CMK (cell line): ENCODE data around the gene MIA3.
A peak's percentile ranks its signal among the peaks of the same experiment; 100 is the strongest.

Source experiments
- DNase-seq: peaks from one replicate; pipeline ENCODE4 v3.0.0-alpha.2; 2010; ENCODE audit warnings: low read depth

Gene MIA3

GRCh38 chr1:222618880-222619596 lies 1.1 kb downstream of the MIA3 start:
- no peak for DNase-seq

GRCh38 chr1:222620566-222620965 lies 2.7 kb downstream of the MIA3 start:
- DNase-seq, result no peak

DNA sequence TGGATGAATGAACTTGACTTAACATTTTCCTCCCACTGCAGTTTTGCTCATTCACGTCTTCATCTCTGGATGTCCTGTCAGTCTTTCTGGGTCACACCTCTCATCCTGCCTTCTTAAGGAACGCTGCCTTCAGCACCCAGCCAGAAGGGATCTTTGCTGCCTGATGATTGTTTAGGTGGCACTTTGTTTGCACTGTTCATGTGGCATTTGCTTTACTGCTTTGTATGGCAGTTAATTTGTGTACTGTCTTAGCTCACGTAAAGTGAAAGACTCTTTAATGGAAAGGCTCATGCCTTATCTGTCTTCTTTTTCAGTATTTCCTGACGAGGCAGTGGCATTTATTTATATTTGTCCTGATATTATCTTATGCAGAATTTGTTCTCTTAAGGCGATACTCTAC lies 4.9 kb downstream of the MIA3 start:
- DNase-seq, result no peak

GRCh38 chr1:222623458-222623857 lies 5.6 kb downstream of the MIA3 start:
- DNase-seq, result no peak

- no peak for DNase-seq
Measured at GRCh38 chr1:222624214-222624613, 6.3 kb downstream of the MIA3 start.

GRCh38 chr1:222627232-222627631 lies 9.3 kb downstream of the MIA3 start:
- no peak for DNase-seq

DNA sequence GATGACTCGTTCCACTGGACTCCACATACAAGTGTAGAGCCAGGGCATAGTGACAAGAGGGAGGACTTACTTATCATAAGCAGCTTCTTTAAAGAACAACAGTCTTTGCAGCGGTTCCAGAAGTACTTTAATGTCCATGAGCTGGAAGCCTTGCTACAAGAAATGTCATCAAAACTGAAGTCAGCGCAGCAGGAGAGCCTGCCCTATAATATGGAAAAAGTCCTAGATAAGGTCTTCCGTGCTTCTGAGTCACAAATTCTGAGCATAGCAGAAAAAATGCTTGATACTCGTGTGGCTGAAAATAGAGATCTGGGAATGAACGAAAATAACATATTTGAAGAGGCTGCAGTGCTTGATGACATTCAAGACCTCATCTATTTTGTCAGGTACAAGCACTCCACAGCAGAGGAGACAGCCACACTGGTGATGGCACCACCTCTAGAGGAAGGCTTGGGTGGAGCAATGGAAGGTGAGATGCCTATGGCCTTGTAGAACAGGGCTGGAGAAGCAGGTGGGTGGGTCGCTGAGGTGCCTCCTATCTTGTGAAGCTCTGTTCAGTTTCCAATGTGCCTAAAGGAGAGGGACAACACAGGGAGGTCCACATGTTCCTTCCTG lies 12.1 kb downstream of the MIA3 start:
- no peak for DNase-seq

DNA sequence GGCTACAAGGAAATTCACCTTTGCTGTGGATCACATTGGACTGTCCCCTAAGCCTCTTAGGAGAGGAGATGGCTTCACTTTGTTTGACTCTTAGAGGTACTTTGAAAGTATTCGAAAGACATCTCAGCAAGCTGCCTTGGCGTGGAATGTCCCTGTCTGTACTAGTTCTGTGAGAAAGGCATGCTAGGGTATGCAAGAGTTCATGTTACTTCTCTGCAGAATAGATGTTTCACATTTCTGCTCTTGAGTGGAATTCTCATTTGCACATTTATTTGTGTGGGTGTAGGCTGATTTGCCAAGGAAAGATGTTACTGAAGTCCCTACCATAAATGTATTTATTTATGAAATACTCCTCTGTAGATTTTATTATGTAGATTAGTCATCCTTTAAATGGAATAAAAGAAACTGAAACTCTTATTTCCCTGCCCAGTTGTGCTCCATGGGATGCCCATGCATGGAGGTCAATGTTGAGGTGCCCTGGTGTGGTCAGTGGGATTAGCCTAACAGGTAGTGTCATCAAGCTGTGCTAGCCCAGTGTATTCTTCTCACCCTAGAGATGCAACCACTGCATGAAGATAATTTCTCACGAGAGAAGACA lies 13.8 kb downstream of the MIA3 start:
- DNase-seq, result no peak

DNA sequence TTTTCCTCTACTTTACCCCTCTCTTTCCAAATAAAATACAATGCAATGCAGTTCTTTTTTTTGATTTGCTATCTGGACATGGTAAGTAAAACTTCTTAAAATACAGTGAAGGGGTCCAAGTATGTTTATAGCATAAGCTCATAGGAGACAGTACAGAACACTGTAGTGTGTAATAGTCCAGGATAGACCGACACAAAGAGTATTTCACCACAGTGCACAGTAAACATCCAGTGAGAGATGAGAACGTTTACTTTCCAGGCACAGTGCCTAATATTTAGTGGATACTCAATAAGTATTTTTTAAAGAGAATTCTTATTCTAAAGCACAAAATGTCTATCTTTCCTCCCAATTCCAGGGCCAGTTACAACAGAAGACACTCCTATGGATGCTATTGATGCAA lies 14.9 kb downstream of the MIA3 start:
- DNase-seq, result no peak

- DNase-seq, result peak; percentile 78
Measured at GRCh38 chr1:222634180-222635013, 16.5 kb downstream of the MIA3 start.

GRCh38 chr1:222641269-222641948 lies 23.5 kb downstream of the MIA3 start:
- no peak for DNase-seq

DNA sequence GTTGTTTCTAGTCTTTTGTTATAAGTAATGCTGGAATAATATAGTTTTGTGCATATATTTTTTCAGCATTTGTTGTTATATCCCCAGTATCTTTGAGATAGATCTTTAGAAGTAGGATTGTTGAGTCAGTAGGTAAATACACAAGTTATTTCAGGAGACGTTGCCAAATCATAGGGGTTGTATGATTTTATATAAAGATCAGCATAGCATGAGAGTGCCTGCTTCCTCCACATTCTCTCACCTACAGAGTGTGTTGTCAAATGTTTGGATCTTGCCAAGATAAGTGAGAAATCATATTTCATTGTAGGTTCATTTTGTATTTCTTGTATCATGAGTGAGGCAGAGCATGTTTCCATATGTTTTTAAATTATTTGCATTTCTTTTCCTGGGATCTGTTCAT lies 24.6 kb downstream of the MIA3 start:
- no peak for DNase-seq

DNA sequence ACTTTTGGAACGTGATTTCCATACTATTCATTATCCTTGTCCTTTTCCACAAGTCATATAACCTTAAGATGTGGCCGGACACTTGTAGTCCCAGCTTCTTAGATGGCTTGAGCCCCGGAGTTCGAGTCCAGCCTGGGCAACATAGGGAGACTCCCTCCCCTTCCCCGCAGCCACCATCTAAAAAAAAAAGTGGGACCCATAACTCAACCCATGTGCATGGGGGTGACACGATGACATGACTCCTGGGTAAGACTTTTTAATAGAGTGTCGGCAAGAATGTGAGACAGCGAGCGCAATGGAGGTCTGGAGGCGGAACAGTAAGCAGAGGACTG lies 25.7 kb downstream of the MIA3 start:
- DNase-seq, result no peak

DNA sequence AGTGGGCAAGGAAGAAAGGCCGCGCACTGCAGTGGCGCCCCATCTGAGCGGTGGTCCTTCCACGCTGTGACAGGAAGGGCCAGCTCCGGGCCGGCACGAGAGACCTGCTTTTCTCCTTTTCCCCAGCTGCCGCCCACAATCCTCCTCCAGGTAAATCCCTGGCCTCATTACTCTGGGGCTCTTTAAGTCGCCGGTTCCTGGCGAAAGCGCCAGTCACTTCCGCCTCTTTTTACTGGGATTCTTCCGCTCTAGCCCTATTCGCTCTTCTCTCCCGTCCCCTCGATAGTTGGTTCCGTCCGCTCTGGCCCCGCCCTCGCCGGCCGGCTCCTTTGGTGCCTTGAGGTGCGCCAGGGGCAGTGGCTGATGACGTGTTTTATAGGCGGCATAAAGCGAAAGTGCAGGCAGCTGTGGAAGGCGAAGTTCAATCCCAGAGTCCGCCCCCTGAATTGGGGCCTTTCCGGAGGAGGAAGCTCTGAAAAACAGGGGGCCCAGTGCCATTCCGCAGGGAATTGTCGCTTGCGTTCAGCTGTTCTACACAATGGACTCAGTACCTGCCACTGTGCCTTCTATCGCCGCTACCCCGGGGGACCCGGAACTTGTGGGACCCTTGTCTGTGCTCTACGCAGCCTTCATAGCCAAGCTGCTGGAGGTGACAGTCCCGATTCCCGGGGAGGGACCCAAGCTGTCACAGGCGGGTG lies 26.2 kb downstream of the MIA3 start:
- DNase-seq, result peak; percentile 98

GRCh38 chr1:222644636-222644980 lies 26.7 kb downstream of the MIA3 start:
- DNase-seq, result no peak

GRCh38 chr1:222652676-222653075 lies 34.8 kb downstream of the MIA3 start:
- DNase-seq, result no peak

- DNase-seq, result no peak
Measured at GRCh38 chr1:222653178-222653827, 35.4 kb downstream of the MIA3 start.

- peak; percentile 35 for DNase-seq
Measured at GRCh38 chr1:222654849-222655248, 37.0 kb downstream of the MIA3 start.

DNA sequence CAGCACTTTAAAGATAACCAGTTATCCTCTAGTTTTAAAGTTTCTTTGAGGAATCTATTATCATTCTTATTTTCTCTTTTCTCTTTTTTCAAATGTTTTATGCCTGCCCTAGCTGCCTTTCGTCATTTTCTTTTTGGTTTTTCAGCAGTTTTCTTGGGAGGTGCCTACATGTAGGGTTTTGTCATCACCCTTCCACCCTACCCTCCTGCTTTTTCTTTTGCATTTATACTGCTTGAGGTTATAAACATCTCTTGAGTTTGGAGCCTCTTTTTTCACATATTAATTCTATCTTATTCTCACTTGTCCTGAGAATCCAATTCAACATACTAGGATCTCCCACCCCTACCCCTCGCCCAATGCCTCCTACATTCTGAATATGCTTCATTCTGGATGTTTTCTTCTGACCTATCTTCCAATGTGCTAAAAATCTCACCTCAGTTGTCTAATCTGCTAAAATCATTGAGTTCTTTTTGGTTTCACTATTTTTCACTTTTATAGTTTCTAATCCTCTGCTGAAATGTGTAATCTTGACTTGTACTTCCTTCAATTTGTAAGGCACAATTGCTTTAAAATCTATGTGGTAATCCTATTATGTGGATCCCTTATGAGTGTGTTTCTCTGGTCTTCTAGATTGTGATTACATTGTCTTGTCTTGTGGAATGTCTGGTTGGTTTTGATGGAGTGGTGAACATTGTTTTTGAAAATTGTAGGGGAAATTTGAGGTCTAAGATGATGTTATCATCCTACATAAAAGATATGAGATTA lies 38.7 kb downstream of the MIA3 start:
- DNase-seq, result no peak

GRCh38 chr1:222657899-222658298 lies 40.0 kb downstream of the MIA3 start:
- no peak for DNase-seq
